H9 (cell line): ENCODE measurements around the gene GRK3. TPM values are rescaled to one million over a fixed set of nuclear protein-coding genes. Genes with fewer than 3 reads are reported as not detected.

Experiments used
- DNase-seq: peaks from one replicate; pipeline ENCODE4 v3.0.0-alpha.2; 2017
- H2AFZ ChIP-seq: one replicate; pipeline ENCODE4 v1.6.1; 2013; ENCODE audit warnings: mild to moderate bottlenecking, low read length, control low read depth, moderate library complexity
- H2AK5ac ChIP-seq: 2 replicates; pipeline ENCODE4 v1.6.1; 2013; ENCODE audit warnings: low read length, control low read depth, mixed read lengths; ENCODE audit not compliant: insufficient read length
- H2BK120ac ChIP-seq: one replicate; pipeline ENCODE4 v1.6.1; 2013; ENCODE audit warnings: low read depth, mild to moderate bottlenecking, low read length, control low read depth, inconsistent platforms; ENCODE audit not compliant: poor library complexity, severe bottlenecking
- H2BK12ac ChIP-seq: 2 replicates; pipeline ENCODE4 v1.6.1; 2013; ENCODE audit warnings: low read length, control low read depth, mixed read lengths, low read depth; ENCODE audit not compliant: insufficient read length
- H2BK15ac ChIP-seq: 2 replicates; pipeline ENCODE4 v1.6.1; 2013; ENCODE audit warnings: low read depth, low read length, control low read depth
- H2BK20ac ChIP-seq: one replicate; pipeline ENCODE4 v1.6.1; 2013; ENCODE audit warnings: low read depth, mild to moderate bottlenecking, low read length, control low read depth, inconsistent platforms; ENCODE audit not compliant: poor library complexity, severe bottlenecking
- H2BK5ac ChIP-seq: 2 replicates; pipeline ENCODE4 v1.6.1; 2013; ENCODE audit warnings: low read length, control low read depth, mixed read lengths; ENCODE audit not compliant: insufficient read length
- H3K14ac ChIP-seq: 2 replicates; pipeline ENCODE4 v1.6.1; 2013; ENCODE audit warnings: low read length, control low read depth; ENCODE audit not compliant: insufficient read depth
- H3K18ac ChIP-seq: 2 replicates; pipeline ENCODE4 v1.6.1; 2013; ENCODE audit warnings: low read depth, mild to moderate bottlenecking, mixed read lengths, low read length, control low read depth; ENCODE audit not compliant: insufficient read length
- H3K23ac ChIP-seq: 2 replicates; pipeline ENCODE4 v1.6.1; 2013; ENCODE audit warnings: low read length, control low read depth, mixed read lengths, low read depth; ENCODE audit not compliant: insufficient read length
- H3K23me2 ChIP-seq: 2 replicates; pipeline ENCODE4 v1.6.1; 2013; ENCODE audit warnings: low read depth, mild to moderate bottlenecking, mixed read lengths, low read length, control low read depth; ENCODE audit not compliant: insufficient read length, poor library complexity, severe bottlenecking
- H3K27ac ChIP-seq: 2 replicates; pipeline ENCODE4 v1.5.1; 2013; ENCODE audit warnings: low read length, control low read depth, mixed read lengths, low read depth; ENCODE audit not compliant: insufficient read length
- H3K27me3 ChIP-seq: 2 replicates; pipeline ENCODE4 v1.6.1; 2013; ENCODE audit warnings: low read length, control low read depth, inconsistent platforms; ENCODE audit not compliant: insufficient read depth
- H3K4ac ChIP-seq: 2 replicates; pipeline ENCODE4 v1.6.1; 2013; ENCODE audit warnings: low read depth, mild to moderate bottlenecking, control low read depth, inconsistent platforms, low read length, moderate library complexity
- H3K4me1 ChIP-seq: 2 replicates; pipeline ENCODE4 v1.6.1; 2013; ENCODE audit warnings: low read length, control low read depth, inconsistent platforms; ENCODE audit not compliant: insufficient read depth
- H3K4me2 ChIP-seq: 2 replicates; pipeline ENCODE4 v1.6.1; 2013; ENCODE audit warnings: low read length, control low read depth, mixed read lengths; ENCODE audit not compliant: insufficient read length, insufficient read depth
- H3K56ac ChIP-seq: 2 replicates; pipeline ENCODE4 v1.6.1; 2013; ENCODE audit warnings: low read depth, mild to moderate bottlenecking, mixed read lengths, low read length, control low read depth; ENCODE audit not compliant: insufficient read length
- H3K79me1 ChIP-seq: 2 replicates; pipeline ENCODE4 v1.6.1; 2013; ENCODE audit warnings: low read depth, mild to moderate bottlenecking, moderate library complexity, low read length, control low read depth, inconsistent platforms; ENCODE audit not compliant: insufficient read depth, poor library complexity, severe bottlenecking
- H3K79me2 ChIP-seq: 2 replicates; pipeline ENCODE4 v1.6.1; 2013; ENCODE audit warnings: low read length, control low read depth, inconsistent platforms; ENCODE audit not compliant: insufficient read depth
- H3K9ac ChIP-seq: 2 replicates; pipeline ENCODE4 v1.6.1; 2013; ENCODE audit warnings: low read length, control low read depth, mixed read lengths; ENCODE audit not compliant: insufficient read length; ENCODE audit errors: extremely low read depth
- H3K9me3 ChIP-seq: one replicate; pipeline ENCODE4 v1.6.1; 2013; ENCODE audit warnings: low read depth, low read length, inconsistent platforms; ENCODE audit not compliant: control insufficient read depth
- H3T11ph ChIP-seq: one replicate; pipeline ENCODE4 v1.6.1; 2013; ENCODE audit warnings: mild to moderate bottlenecking, low read length, control low read depth, inconsistent platforms
- H4K20me1 ChIP-seq: one replicate; pipeline ENCODE4 v1.6.1; 2013; ENCODE audit not compliant: control insufficient read depth, insufficient read length, insufficient read depth
- H4K5ac ChIP-seq: 2 replicates; pipeline ENCODE4 v1.6.1; 2013; ENCODE audit warnings: low read depth, mild to moderate bottlenecking, mixed read lengths, low read length, control low read depth; ENCODE audit not compliant: insufficient read length
- H4K8ac ChIP-seq: replicated peaks from 2 replicates; pipeline ENCODE4 v1.6.1; 2013; ENCODE audit warnings: low read length, control low read depth, mixed read lengths, low read depth; ENCODE audit not compliant: insufficient read length
- H4K91ac ChIP-seq: 2 replicates; pipeline ENCODE4 v1.6.1; 2013; ENCODE audit warnings: low read depth, mild to moderate bottlenecking, moderate library complexity, mixed read lengths, low read length, control low read depth; ENCODE audit not compliant: insufficient read length
- H3K27ac Mint-ChIP-seq, 3 experiments: 2 replicates in 2 of 3; 3 replicates in 1 of 3; pipeline ENCODE4 v1.8.0; 2020 to 2021; ENCODE audit warnings: mixed read lengths in 3 of 3, mild to moderate bottlenecking in 1 of 3, moderate library complexity in 1 of 3
- H3K27me3 Mint-ChIP-seq: 2 replicates; pipeline ENCODE4 v1.8.0; 2021; ENCODE audit warnings: low read depth, mild to moderate bottlenecking, moderate library complexity, mixed read lengths
- H3K36me3 Mint-ChIP-seq, 3 experiments: 2 replicates in 2 of 3; 3 replicates in 1 of 3; pipeline ENCODE4 v1.8.0; 2020 to 2021; ENCODE audit warnings: low read depth in 3 of 3, mixed read lengths in 3 of 3; ENCODE audit not compliant: insufficient read depth in 1 of 3
- H3K4me1 Mint-ChIP-seq, 2 experiments: 2 replicates each; pipeline ENCODE4 v1.8.0; 2020; ENCODE audit warnings: mixed read lengths in 2 of 2
- H3K4me3 Mint-ChIP-seq, 2 experiments: 2 replicates in 1 of 2; 3 replicates in 1 of 2; pipeline ENCODE4 v1.8.0; 2020 to 2021; ENCODE audit warnings: mild to moderate bottlenecking in 2 of 2, mixed read lengths in 2 of 2, moderate library complexity in 1 of 2
- H3K9me3 Mint-ChIP-seq, 2 experiments: 2 replicates in 1 of 2; 3 replicates in 1 of 2; pipeline ENCODE4 v1.8.0; 2020; ENCODE audit warnings: mild to moderate bottlenecking in 2 of 2, mixed read lengths in 2 of 2, moderate library complexity in 1 of 2
- CTCF ChIP-seq: fragments of 200-600 bp; sonication (generic); conservative IDR thresholded peaks from 3 replicates; pipeline ENCODE4 v1.8.0; 2021; ENCODE audit warnings: antibody characterized with exemption, mild to moderate bottlenecking
- WGBS: extraction: QIAGEN DNeasy Blood & Tissue Kit; methylation state at CpG from one replicate; pipeline ENCODE4 v1.1.7; 2013; ENCODE audit warnings: missing lambda C conversion rate, low lambda C conversion rate, mixed read lengths; ENCODE audit not compliant: insufficient read length; ENCODE audit errors: extremely low coverage; 5-methylcytosine and 5-hydroxymethylcytosine counted together
- total RNA-seq: library from RNA; stranded (reverse); gene quantifications from 2 replicates; pipeline ENCODE4 v1.2.1, GENCODE V29; 2021

GRK3 gene
- total RNA-seq, 1 experiment from 2014 or later: 23.9 TPM

- Histone ChIP-seq H2BK15ac (no peak overlapping the region), H3K27ac (no peak overlapping the region), H3K4me1 (peaks cover 3% of the 10 kb centered on the region; the same call in 1 of the 2 replicates), H2BK5ac (no peak overlapping the region), H2BK12ac (no peak overlapping the region), H3K23me2 (no peaks in the 10 kb centered on the region), H4K8ac (no peak overlapping the region), H2BK20ac (no peak overlapping the region), H4K5ac (no peak overlapping the region), H3K9me3 (no peaks in the 10 kb centered on the region), H3K56ac (no peak overlapping the region), H3K4me2 (no peak overlapping the region), H3K9ac (no peak overlapping the region), H3K18ac (no peak overlapping the region), H3K4ac (no peak overlapping the region), H3K79me2 (no peaks in the 10 kb centered on the region), H3K79me1 (no peaks in the 10 kb centered on the region), H4K20me1 (no peaks in the 10 kb centered on the region), H2BK120ac (no peak overlapping the region), H3T11ph (no peak overlapping the region), H2AK5ac (no peak overlapping the region), H2AFZ (no peak overlapping the region), H3K27me3 (no peaks in the 10 kb centered on the region), H4K91ac (no peak overlapping the region), H3K23ac (no peak overlapping the region), H3K14ac (no peak overlapping the region)
- H3K4me1 Mint-ChIP-seq: peaks cover 8 to 13% of the 10 kb centered on the region in 2 experiments
- TF ChIP-seq CTCF: no peak
- no CpG with 5 or more reads among the region's 4 CpGs for WGBS
- H3K27ac Mint-ChIP-seq: no peak overlapping the region
- DNase-seq: no peak
- no peaks in the 10 kb centered on the region for H3K27me3 Mint-ChIP-seq
- H3K9me3 Mint-ChIP-seq: no peaks in the 10 kb centered on the region
- H3K4me3 Mint-ChIP-seq: no peak overlapping the region
- peaks cover 0 to 6% (median 3%) of the 10 kb centered on the region in 3 experiments; a peak in 4 of 7 replicates for H3K36me3 Mint-ChIP-seq
These were observed 113.2 kb downstream of the GRK3 start for GRCh38 chr22:25677631-25678030.
